HG03354 (cell line): Measurements from ENCODE around the gene CHI3L1.

Experiments used
- ATAC-seq: cut with Tn5 transposase; IDR thresholded peaks from one replicate; pipeline ENCODE4 v1.9.1; 2021; ENCODE audit warnings: mild to moderate bottlenecking; ENCODE audit not compliant: unreplicated experiment, poor library complexity, severe bottlenecking

The CHI3L1 gene

GRCh38 chr1:203156280-203156679 lies 30.2 kb downstream of the CHI3L1 start:
- no peak for ATAC-seq

DNA sequence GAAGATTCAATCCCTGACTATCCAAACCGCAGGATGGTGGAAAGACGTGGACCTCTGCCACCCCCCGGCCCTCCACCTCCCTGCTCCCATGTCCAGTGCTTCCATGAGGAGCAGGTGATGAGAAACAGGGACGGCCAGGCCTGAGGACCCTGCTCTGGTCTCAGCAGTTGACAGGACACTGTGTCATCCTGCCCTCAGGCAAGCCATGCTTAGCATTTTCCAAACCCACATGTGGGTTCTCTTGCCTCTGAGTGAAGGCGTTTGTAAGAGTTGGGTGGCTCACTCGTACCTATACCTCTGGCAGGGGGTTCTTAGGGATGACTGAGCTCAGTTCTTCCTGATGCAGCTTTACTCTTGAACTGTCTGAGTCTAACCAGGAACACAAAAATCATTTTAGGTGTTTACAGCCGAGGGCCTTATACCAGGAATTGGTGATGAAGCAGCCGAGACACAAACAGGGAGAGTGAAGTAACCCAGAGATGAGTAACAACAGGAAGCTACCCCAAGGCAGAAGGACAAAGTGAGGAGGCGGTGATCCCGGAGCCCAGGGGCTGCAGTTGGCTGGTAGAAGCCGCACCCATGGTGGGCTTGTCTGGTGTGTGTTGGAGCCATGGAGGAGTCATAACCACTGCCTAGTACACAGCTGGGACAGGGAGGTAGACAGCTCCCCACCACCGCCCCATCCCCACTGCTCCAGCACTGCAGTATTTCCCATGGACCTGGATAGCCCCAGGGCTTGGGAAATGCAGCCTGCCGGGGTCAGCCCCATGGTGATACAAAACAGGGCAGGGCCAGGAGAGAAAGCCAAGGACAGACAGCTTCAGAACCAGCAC lies 32.3 kb downstream of the CHI3L1 start:
- ATAC-seq, result no peak

DNA sequence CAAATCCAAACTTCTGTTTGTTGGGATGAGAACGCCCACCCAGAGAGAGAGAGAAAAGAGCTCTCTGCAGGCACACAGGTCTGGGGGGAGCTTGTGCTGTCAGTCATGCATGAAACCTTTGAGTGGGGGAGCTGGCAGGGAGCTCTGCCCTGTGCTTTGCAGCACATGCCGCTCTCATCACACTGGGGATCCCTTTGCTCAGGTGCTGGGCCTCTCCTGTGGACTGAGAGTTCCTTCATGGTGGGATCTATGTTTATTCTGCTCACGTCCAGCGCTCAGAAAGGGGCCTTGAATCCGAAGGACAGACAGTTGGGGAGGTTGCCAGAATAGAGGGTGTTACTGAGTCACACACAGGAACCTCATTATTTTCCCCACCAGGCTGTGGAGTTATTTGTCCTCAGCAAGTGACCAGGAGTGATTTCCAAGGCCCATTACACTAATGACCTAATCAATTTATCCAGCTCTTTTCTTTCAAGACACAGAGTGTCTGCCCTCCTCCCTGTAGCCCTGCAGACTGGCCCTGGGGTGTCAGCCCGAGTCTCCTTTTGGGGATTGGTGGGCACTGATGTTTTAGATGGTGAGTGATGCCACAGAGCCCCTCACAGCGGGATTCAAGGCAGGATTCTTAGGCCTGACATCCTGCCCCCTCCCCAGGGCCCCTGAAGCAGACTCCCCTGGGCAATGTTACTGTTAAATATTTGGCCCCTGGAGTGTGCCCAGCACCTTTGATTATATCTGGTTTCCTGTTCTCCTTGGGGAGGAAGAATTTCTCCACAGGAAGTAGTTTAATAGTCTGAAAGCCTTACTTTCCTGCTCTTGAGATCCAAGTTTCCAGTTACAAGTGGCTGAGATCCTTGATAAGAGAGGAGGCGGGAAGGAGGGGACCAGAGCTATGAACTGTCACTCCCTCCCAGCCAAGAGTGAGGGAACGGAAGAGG lies 33.2 kb downstream of the CHI3L1 start:
- no peak for ATAC-seq

- ATAC-seq, result no peak
Measured at GRCh38 chr1:203152158-203153034, 34.1 kb downstream of the CHI3L1 start.

- ATAC-seq, result no peak
Measured at GRCh38 chr1:203151362-203152157, 34.9 kb downstream of the CHI3L1 start.

- ATAC-seq, result no peak
Measured at GRCh38 chr1:203150511-203151297, 35.8 kb downstream of the CHI3L1 start.

DNA sequence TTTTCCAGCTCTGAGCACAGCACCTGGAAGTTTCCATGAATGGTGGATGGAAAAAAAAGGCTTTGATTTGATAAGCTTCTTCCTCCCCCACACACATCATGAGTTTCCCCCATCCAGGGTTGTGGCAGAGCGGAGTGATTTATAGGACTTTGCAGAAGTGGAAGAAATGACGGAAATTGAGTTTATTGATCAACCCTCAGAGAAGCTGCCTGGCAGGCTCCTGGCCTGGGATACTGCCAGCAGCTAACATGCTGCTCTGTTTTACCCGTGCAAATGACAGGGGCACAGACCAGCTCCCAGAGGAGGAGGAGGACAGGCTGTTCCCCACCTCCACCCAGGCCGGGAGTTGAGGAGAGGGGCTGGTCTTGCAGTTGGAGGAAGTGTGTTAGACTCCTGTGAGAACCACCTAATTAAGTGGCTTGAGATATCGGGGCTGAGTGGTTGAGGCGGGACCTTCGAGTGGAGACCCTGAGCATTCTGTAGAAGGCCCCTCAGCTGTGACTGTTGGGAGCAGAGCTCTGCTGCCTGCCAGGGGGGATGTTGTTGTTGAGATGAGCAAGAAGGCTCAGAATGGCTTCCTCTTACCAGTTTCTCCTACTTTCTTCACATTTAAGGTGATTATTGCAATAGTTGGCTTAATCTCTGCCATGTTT lies 37.2 kb downstream of the CHI3L1 start:
- ATAC-seq, result no peak

DNA sequence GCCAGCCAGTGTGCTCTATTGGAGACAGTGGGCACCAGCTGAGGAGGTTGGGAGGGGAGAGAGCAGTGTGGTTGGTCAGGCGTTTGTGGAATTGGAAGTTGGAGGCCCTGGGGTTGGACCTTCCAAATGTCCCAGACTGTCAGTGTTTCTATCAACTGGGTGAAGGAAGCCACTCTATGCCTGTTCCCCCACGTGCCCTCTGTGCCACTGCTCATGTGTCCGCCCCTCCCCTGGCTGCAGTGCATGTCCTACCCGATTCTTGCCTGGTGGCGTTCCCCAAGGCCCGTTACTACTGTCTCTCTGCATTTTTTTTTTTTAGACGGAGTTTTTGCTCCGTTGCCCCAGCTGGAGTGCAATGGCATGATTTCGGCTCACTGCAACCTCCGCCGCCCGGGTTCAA lies 37.9 kb downstream of the CHI3L1 start:
- ATAC-seq, result no peak

DNA sequence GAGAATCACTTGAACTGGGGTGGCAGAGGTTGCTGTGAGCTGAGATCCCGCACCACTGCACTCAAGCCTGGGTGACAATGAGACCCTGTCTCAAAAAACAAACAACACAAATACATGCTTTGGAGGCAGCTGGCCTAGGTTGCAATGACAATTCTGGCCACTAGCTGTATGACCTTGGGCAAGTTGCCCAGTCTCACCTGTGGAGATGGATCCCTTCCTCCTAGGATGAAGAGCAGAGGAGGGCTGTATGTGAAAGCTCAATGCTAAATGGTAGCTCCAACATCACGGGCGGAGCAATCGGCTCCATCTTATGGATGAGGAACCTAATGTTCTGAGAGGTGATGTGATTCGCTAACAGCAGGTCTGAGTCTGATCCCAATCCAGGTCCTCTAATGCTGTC lies 38.4 kb downstream of the CHI3L1 start:
- ATAC-seq, result no peak

DNA sequence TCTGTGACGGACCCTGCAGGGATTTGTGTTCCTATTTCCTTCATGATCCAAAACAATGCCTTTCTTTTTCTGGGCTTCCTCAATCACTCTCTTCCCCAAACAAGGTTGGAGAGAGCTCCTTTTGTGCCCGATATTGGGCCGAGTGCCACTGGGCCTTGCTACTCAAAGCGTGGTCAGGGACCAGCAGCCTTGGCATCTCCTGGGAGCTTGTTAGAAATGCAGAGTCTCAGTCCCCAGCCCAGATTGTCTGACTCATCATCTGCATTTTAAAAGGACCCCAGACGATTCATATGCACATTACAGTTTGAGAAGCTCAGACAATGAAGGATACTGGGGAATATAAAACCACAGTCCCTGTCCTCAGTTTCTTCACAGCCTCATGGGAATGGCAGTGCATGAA lies 39.1 kb downstream of the CHI3L1 start:
- no peak for ATAC-seq

DNA sequence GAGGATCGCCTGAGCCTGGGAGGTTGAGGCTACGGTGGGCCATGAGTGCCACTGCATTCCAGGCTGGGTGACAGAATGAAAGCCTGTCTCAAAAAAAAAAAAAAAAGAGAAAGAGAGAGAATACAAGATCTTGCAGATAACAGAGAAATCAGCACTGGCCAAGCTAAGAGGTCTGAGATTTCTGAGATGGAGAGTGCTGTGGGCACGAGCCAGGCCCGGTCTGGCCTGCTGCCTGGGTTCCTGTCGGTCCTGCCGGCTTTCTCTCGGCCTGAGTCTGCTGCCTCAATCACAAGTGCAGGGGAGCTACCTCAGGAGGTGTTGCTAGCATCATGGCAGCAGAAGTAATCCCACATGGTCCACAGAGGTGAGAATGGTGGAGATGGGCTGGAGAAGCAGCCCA lies 40.0 kb downstream of the CHI3L1 start:
- ATAC-seq, result no peak

GRCh38 chr1:203146042-203146369 lies 40.5 kb downstream of the CHI3L1 start:
- no peak for ATAC-seq

DNA sequence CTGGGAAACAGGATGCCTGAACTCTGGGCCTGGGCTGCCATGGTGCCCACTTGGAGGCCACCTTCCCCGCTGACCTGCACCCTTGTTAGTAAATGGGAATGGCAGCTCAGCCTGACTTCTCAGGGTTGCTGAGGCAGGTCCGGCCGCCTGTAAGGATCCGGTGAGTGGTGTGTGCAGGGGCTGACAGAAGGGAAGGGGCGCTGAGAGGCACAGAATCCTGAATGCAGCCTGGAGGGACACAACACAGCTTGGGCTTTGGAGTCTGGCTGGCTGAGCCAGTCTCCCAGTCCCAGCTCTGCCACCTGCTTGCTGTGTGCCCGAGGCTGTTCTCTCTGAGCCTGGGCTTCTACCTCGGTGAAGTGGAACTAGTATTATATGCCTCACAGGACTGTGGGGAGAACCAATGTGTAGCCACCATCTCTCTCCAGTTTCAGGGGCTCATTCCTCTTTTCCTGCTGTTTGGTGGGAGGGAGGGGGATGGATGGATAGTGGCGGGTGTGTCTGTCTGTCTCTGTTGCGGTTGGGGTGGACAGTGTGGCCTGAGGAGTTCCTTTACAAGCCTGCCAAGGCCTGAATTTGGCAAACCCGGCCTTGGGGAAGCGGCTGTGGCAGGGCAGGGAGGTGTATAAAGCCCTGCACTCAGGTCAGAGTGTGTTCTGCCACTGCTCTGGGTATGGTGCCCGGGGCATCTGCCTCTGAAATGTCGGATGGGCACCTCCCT lies 41.0 kb downstream of the CHI3L1 start:
- no peak for ATAC-seq

DNA sequence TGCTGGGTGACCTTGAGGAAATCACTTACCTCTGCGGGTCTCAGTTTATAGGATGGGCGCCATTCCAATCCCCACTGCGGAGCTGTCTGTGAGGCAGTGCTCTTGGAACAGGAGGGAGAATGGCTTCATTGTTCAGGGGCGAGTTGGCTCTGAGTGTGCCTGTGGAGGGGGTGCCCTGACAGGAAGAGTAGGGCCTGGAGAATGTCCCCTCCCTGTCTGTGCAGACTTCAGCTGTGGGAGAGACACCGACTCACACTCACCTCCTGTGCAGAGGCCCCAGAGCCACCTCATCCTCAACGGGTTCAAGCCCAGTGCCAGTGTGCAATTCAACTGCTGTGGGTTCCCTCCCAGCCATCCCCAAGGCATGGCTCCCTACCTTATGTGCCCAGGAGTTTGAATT lies 41.8 kb downstream of the CHI3L1 start:
- no peak for ATAC-seq

DNA sequence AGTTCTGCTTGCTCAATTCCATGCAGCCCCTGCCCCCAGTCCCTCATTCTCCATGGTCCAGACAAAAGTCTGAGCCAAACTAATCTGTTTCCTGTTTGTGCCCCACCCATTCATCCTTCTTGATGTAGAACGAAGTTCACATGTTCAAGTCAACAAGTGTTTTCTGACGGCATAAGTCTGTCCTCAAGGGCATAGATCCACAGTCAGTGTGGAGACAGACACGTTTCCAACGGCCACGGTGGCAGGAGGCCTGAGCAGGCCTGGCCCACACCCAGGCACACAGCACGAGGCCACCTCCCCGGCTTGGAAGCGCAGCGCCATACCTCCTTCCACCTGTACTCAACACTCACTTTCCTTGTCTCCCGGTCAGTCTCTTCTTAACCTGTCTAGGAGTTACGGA lies 42.9 kb downstream of the CHI3L1 start:
- ATAC-seq, result no peak

DNA sequence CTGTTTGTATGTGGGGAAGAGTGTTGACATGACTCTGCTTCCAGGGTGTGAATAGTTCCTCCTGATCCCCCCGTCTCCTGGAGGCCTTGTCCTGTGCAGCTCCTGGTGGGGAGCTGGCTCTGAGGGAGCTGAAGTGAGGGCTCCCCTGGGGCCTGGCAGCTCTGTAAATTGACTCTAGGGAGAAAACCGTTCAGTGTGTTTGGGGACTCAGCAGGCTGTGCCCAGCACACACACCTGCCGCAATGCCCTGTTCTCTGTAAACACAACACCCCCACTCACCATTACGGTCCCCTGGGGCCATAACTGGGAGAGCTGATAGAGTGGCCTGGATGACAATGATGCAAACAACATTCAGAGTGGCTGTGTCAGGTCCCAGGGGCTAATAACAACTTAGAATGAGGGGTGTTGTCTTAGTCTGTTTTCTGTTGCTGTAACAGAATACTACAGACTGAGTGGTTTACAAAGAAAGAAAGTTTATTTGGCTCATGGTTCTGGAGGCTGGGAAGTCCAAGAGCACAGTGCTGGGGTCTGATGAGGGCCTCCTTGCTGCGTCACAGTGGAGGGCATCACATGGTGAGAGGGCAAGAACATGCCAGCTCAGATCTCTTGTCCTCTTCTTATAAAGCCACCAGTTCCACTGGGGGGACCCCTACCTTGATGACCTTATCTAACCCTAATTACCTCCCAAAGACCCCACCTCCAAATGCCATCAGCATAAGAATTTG lies 43.7 kb downstream of the CHI3L1 start:
- no peak for ATAC-seq

DNA sequence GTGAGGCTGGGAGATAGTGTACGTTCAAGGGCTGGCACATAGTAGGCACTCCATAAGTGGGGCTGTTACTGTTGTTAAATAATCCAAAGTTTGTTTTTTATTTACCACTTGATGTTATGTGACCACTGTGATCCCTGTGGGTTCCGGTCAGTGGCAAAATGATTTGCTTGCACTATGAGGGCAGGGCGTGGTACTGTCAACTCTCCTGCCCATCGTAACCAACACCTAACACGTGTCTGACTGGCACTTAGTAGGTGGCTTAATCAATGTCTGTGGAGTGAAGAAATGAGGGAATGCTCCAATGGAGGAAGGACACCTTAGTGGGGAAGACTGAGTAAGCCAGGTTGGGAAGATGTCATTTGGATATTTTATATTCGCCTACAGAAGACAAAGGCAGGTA lies 44.4 kb downstream of the CHI3L1 start:
- ATAC-seq, result no peak
